Epithelial cell of prostate (primary cell): ENCODE data around the gene CSGALNACT2.
"Not testable (repeated sequence)": the region's sequence is repeated elsewhere in the genome, so short reads cannot be mapped to it uniquely, and the experiment has no call there.

ENCODE experiments used
- DNase-seq: peaks from one replicate; pipeline ENCODE4 v3.0.0-alpha.2; 2011; ENCODE audit warnings: low read depth, low spot score
- H3K27ac ChIP-seq: fragments of 450-650 bp; 2 replicates; pipeline ENCODE4 v1.5.1; 2017; ENCODE audit warnings: mild to moderate bottlenecking

Gene CSGALNACT2

GRCh38 chr10:43211030-43211429 lies 72.8 kb downstream of the CSGALNACT2 start:
- no peak overlapping the region for H3K27ac ChIP-seq
- no peak for DNase-seq

GRCh38 chr10:43211431-43212042 lies 73.3 kb downstream of the CSGALNACT2 start:
- H3K27ac ChIP-seq, result no peak overlapping the region
- DNase-seq, result no peak

GRCh38 chr10:43212043-43212721 lies 73.9 kb downstream of the CSGALNACT2 start:
- no peak for DNase-seq
- no peak overlapping the region for H3K27ac ChIP-seq

GRCh38 chr10:43214071-43214955 lies 76.1 kb downstream of the CSGALNACT2 start:
- DNase-seq, result no peak
- H3K27ac ChIP-seq, result no peak overlapping the region

GRCh38 chr10:43214956-43215561 lies 76.8 kb downstream of the CSGALNACT2 start:
- DNase-seq, result no peak
- no peak overlapping the region for H3K27ac ChIP-seq

GRCh38 chr10:43215758-43216455 lies 77.7 kb downstream of the CSGALNACT2 start:
- DNase-seq, result no peak
- H3K27ac ChIP-seq, result no peak overlapping the region

- no peak for DNase-seq
- no peak overlapping the region for H3K27ac ChIP-seq
Observed at GRCh38 chr10:43216931-43217562, 78.8 kb downstream of the CSGALNACT2 start.

GRCh38 chr10:43217563-43218205 lies 79.4 kb downstream of the CSGALNACT2 start:
- no peak overlapping the region for H3K27ac ChIP-seq
- no peak for DNase-seq

GRCh38 chr10:43218206-43218950 lies 80.1 kb downstream of the CSGALNACT2 start:
- DNase-seq, result no peak
- no peak overlapping the region for H3K27ac ChIP-seq

- DNase-seq, result no peak
- no peak overlapping the region for H3K27ac ChIP-seq
Observed at GRCh38 chr10:43218951-43219837, 80.9 kb downstream of the CSGALNACT2 start.

- DNase-seq, result no peak
- no peak overlapping the region for H3K27ac ChIP-seq
Observed at GRCh38 chr10:43219848-43220247, 81.6 kb downstream of the CSGALNACT2 start.

GRCh38 chr10:43220251-43220650 lies 82.0 kb downstream of the CSGALNACT2 start:
- not testable (repeated sequence) for H3K27ac ChIP-seq, DNase-seq

- DNase-seq, result no peak
- no peak overlapping the region for H3K27ac ChIP-seq
Observed at GRCh38 chr10:43220657-43221418, 82.6 kb downstream of the CSGALNACT2 start.

GRCh38 chr10:43221419-43222209 lies 83.4 kb downstream of the CSGALNACT2 start:
- no peak overlapping the region for H3K27ac ChIP-seq
- DNase-seq, result no peak

GRCh38 chr10:43222210-43222720 lies 84.0 kb downstream of the CSGALNACT2 start:
- DNase-seq, result no peak
- H3K27ac ChIP-seq, result no peak overlapping the region

GRCh38 chr10:43223056-43223455 lies 84.8 kb downstream of the CSGALNACT2 start:
- H3K27ac ChIP-seq, result no peak overlapping the region
- DNase-seq, result no peak
